SJCRH30 (cell line): ENCODE data around the gene ZNF787. TPM values are rescaled to one million over a fixed set of nuclear protein-coding genes. Genes with fewer than 3 reads are reported as not detected.
A peak's percentile ranks its signal among the peaks of the same experiment; 100 is the strongest.
"Not testable (repeated sequence)": the region's sequence is repeated elsewhere in the genome, so short reads cannot be mapped to it uniquely, and the experiment has no call there.

Source experiments
- DNase-seq, 2 experiments: peaks; one replicate each; pipeline ENCODE4 v3.0.0-alpha.2; 2015 to 2020
- H3K27ac ChIP-seq: fragments of 250-450 bp; sonication (Bioruptor Pico); 2 replicates; pipeline ENCODE4 v1.5.1; 2020; ENCODE audit warnings: mild to moderate bottlenecking, moderate library complexity
- H3K27me3 ChIP-seq: fragments of 250-450 bp; sonication (Bioruptor Pico); 2 replicates; pipeline ENCODE4 v1.5.1; 2020; ENCODE audit warnings: mild to moderate bottlenecking, moderate library complexity
- H3K36me3 ChIP-seq: fragments of 250-450 bp; sonication (Bioruptor Pico); 2 replicates; pipeline ENCODE4 v1.5.1; 2020; ENCODE audit warnings: mild to moderate bottlenecking, moderate library complexity
- H3K4me1 ChIP-seq: fragments of 250-450 bp; sonication (Bioruptor Pico); 2 replicates; pipeline ENCODE4 v1.5.1; 2020; ENCODE audit warnings: mild to moderate bottlenecking, moderate library complexity
- H3K4me3 ChIP-seq: fragments of 250-450 bp; sonication (Bioruptor Pico); 2 replicates; pipeline ENCODE4 v1.5.1; 2020; ENCODE audit warnings: mild to moderate bottlenecking, moderate library complexity
- H3K9me3 ChIP-seq: fragments of 250-450 bp; sonication (Bioruptor Pico); replicated peaks from 2 replicates; pipeline ENCODE4 v1.5.1; 2020; ENCODE audit warnings: mild to moderate bottlenecking, moderate library complexity
- total RNA-seq: library from RNA; depleted of rRNA; stranded (reverse); fragments of >200 nt; shearing (Covaris generic); gene quantifications from 2 replicates; pipeline ENCODE4 v1.2.3, GENCODE V29; 2014

ZNF787 gene
- total RNA-seq, 1 experiment from 2014 or later, result 24.8 TPM

DNA sequence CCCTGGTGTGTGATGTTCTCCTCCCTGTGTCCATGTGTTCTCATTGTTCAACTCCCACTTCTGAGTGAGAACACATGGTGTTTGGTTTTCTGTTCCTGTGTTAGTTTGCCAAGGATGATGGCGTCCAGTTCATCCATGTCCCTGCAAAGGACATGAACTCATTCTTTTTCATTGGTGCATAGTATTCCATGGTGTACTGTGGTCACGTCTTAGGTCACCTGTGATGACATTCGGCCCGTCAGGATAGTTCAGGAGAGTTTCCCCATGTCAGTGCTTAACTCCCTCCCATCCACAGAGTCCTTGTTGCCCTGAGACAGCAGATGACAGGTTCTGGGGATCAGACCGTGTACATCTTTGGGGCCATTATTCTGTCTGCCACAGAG lies 28.6 kb upstream of the ZNF787 start:
- no peaks in the 10 kb centered on the region for H3K27me3 ChIP-seq
- H3K4me3 ChIP-seq, result no peak overlapping the region
- no peaks in the 10 kb centered on the region for H3K9me3 ChIP-seq
- peaks cover 7% of the 10 kb centered on the region; the same call in 1 of the 2 replicates for H3K36me3 ChIP-seq
- H3K27ac ChIP-seq, result no peak overlapping the region
- DNase-seq, result no peak
- no peaks in the 10 kb centered on the region for H3K4me1 ChIP-seq

DNA sequence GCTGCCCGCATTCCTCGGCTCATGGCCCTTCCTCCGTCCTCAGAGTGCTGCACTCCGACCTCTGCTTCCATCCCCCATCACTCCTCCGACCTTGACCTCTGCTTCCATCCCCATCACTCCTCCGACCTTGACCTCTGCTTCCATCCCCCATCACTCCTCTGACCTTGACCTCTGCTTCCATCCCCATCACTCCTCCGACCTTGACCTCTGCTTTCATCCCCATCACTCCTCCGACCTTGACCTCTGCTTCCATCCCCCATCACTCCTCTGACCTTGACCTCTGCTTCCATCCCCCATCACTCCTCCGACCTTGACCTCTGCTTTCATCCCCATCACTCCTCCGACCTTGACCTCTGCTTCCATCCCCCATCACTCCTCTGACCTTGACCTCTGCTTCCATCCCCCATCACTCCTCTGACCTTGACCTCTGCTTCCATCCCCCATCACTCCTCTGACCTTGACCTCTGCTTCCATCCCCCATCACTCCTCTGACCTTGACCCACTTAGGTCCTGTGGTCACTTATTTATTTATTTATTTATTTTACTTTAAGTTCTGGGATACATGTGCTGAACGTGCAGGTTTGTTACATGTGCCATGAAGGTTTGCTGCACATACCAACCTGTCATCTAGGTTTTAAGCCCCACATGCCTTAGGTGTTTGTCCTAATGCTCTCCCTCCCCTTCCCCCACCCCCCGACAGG lies 28.0 kb upstream of the ZNF787 start:
- H3K4me1 ChIP-seq, H3K27me3 ChIP-seq, H3K36me3 ChIP-seq, DNase-seq, H3K9me3 ChIP-seq, H3K4me3 ChIP-seq, H3K27ac ChIP-seq: not testable (repeated sequence)

DNA sequence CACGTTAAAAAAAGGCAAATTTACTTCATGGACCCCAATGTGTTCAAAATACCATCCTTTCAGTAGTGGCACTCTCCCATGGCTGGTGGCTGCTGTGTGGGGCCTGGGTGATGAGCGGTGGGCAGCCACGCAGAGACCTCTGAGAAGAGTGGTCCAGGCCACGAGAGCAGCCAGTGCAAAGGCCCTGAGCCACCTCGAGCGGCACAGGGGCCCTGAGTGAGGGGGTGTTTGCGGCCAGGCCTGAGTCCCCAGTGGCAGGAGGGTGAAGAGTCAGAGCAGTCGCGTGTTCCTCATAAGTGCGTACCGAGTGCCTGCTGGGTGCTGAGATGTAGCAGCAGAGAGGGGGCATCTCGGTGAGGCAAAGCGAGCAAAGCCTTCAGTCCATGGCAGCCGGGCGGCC lies 27.0 kb upstream of the ZNF787 start:
- no peak for DNase-seq
- H3K9me3 ChIP-seq, result no peaks in the 10 kb centered on the region
- no peak overlapping the region for H3K4me3 ChIP-seq

GRCh38 chr19:56147307-56147706 lies 26.2 kb upstream of the ZNF787 start:
- no peak overlapping the region for H3K4me3 ChIP-seq
- peaks cover 7% of the 10 kb centered on the region; the same call in 1 of the 2 replicates for H3K36me3 ChIP-seq
- no peaks in the 10 kb centered on the region for H3K9me3 ChIP-seq
- DNase-seq, result no peak
- H3K27ac ChIP-seq, result no peak overlapping the region
- H3K27me3 ChIP-seq, result no peaks in the 10 kb centered on the region
- H3K4me1 ChIP-seq, result no peaks in the 10 kb centered on the region

More for the DNA sequence above, 27.0 kb upstream of the ZNF787 start:
- peaks cover 7% of the 10 kb centered on the region; the same call in 1 of the 2 replicates for H3K36me3 ChIP-seq
- H3K27me3 ChIP-seq, result no peaks in the 10 kb centered on the region
- H3K4me1 ChIP-seq, result no peaks in the 10 kb centered on the region
- H3K27ac ChIP-seq, result no peak overlapping the region

DNA sequence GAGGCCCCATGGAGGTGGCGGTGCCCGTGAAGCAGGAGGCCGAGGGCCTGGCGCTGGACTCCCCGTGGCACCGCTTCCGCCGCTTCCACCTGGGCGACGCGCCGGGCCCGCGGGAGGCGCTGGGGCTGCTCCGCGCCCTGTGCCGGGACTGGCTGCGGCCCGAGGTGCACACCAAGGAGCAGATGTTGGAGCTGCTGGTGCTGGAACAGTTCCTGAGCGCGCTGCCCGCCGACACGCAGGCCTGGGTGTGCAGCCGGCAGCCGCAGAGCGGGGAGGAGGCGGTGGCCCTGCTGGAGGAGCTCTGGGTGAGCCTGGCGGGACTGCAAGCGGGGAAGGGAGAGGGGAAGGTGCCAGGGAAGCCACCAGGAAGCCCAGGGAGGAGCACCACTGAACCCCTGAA lies 25.8 kb upstream of the ZNF787 start:
- H3K27ac ChIP-seq, result no peak overlapping the region
- no peaks in the 10 kb centered on the region for H3K27me3 ChIP-seq
- DNase-seq, result no peak
- no peaks in the 10 kb centered on the region for H3K4me1 ChIP-seq
- H3K4me3 ChIP-seq, result no peak overlapping the region
- H3K36me3 ChIP-seq, result peaks cover 7% of the 10 kb centered on the region; the same call in 1 of the 2 replicates
- H3K9me3 ChIP-seq, result no peaks in the 10 kb centered on the region

DNA sequence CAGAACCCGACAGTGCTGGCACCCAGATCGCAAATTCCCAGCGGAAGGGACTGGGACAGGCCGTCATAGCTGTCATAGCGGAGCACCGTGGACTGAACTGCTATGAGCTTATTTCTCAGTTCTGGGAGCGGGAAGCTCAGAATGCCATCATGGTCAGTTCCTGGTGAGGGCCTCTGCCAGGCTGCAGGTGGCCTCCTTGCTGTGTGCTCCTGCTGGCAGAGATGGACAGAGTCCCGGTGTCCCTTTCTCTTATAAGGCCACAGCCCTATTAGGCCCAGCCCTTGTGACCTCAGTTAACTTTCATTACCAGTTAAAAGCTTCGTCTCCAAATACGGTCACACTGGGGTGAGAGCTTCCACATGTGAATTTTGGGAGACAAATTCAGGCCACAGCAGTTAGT lies 24.6 kb upstream of the ZNF787 start:
- no peaks in the 10 kb centered on the region for H3K4me1 ChIP-seq
- H3K9me3 ChIP-seq, result no peaks in the 10 kb centered on the region
- no peak for DNase-seq
- H3K27me3 ChIP-seq, result no peaks in the 10 kb centered on the region
- no peak overlapping the region for H3K27ac ChIP-seq
- H3K4me3 ChIP-seq, result no peak overlapping the region
- peaks cover 7% of the 10 kb centered on the region; the same call in 1 of the 2 replicates for H3K36me3 ChIP-seq

GRCh38 chr19:56144831-56145230 lies 23.7 kb upstream of the ZNF787 start:
- Histone ChIP-seq H3K9me3 (no peaks in the 10 kb centered on the region), H3K4me1 (no peaks in the 10 kb centered on the region), H3K4me3 (no peak overlapping the region), H3K36me3 (peaks cover 7% of the 10 kb centered on the region; the same call in 1 of the 2 replicates), H3K27ac (no peak overlapping the region), H3K27me3 (no peaks in the 10 kb centered on the region)
- no peak for DNase-seq

DNA sequence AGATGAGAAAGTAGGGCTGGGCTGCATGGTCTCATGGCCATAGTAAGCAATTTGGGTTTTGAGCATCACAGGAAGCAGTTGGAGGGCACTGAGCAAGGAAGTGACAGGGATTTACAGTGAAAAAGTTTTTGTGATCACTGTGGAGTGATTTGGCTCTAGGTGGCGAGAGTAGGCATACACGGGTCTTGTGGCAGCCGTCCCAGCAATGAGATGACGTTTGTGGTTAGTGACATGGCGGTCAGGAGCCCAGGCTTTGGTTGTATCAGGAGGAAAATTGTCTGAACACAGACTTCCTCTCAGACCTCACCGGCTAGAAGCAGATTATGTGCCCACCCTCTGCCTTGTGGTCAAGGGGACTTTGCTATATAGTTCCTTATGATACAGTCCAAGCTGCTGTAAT lies 23.3 kb upstream of the ZNF787 start:
- peaks cover 7% of the 10 kb centered on the region; the same call in 1 of the 2 replicates for H3K36me3 ChIP-seq
- no peak for DNase-seq

GRCh38 chr19:56142897-56143434 lies 21.9 kb upstream of the ZNF787 start:
- Histone ChIP-seq H3K27ac (no peak overlapping the region), H3K4me3 (no peak overlapping the region), H3K4me1 (no peaks in the 10 kb centered on the region), H3K27me3 (no peaks in the 10 kb centered on the region), H3K9me3 (no peaks in the 10 kb centered on the region), H3K36me3 (peaks cover 6% of the 10 kb centered on the region; the same call in 1 of the 2 replicates)
- DNase-seq, result no peak

More for the DNA sequence above, 23.3 kb upstream of the ZNF787 start:
- Histone ChIP-seq H3K4me3 (no peak overlapping the region), H3K27me3 (no peaks in the 10 kb centered on the region), H3K9me3 (no peaks in the 10 kb centered on the region), H3K4me1 (no peaks in the 10 kb centered on the region), H3K27ac (no peak overlapping the region)

DNA sequence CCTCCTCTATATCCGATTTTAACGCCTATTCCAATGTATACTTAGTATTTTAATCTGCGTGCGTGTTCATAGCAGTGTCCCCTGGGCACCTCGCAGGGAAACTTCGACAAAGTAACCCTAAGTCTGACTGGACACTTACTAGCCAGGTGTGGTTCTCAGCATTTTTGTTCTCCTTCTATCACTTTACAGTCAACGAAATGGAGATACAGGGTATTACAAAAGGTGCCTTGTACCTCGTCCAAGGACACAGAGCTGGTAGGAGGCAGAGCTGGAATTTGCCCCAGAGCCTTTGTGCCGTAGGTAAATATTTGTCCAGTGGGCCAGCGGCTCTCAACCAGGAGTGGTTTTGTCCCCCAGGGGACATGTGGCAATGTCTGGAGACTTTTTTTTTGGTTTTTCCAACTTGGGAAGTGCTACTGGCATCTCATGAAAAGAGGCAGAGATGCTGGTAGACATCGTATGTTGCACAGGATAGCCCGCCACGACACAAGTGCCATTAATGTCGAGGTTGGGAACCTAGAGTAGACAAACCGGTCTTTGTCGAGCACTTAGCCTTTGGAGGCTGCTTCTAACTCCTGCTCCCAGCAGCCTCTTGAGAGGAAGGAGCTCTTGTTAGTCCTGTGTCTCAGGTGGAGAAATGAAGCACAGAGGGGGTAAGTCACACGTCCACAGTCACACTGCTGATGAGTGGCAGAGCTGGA lies 21.1 kb upstream of the ZNF787 start:
- no peak for DNase-seq
- no peak overlapping the region; the same call in 1 of the 2 replicates for H3K4me3 ChIP-seq
- 0 out of 2 replicates have a peak, but pooled peaks cover 4% of the 10 kb centered on the region for H3K36me3 ChIP-seq
- no peak overlapping the region for H3K27ac ChIP-seq
- H3K4me1 ChIP-seq, result no peaks in the 10 kb centered on the region
- no peaks in the 10 kb centered on the region for H3K27me3 ChIP-seq
- no peaks in the 10 kb centered on the region for H3K9me3 ChIP-seq

DNA sequence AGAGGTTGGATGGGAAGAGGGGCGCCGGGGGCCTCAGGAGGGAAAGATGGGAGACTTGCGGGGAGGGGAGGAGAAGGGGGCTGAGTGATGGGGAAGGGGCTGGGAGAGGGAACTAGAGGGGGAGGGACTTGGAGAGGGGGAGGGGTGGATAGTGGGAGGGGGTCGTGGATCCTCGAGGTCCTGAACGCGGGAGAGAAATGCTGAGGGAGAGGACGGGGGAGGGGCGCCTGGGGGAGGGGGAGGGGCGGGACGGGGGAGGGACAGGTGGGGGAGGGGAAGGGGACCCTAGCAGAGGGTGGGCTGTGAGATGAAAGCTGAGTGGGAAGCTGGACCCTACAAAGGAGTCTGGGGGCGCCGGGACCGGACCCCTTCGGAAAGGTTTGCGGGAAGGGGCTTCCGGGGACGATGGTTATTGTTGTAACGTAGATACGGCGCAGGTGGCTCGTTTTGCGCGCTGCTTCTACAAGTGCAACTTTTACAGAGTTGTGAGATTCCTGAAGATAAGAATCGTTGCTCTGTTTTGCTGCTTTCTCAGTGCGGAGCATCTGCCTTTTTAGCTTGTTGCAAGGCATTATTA lies 20.4 kb upstream of the ZNF787 start:
- Histone ChIP-seq H3K4me1 (no peaks in the 10 kb centered on the region), H3K4me3 (peak overlapping the region; percentile 56), H3K27ac (no peak overlapping the region), H3K27me3 (no peaks in the 10 kb centered on the region), H3K36me3 (0 out of 2 replicates have a peak, but pooled peaks cover 3% of the 10 kb centered on the region), H3K9me3 (no peaks in the 10 kb centered on the region)
- DNase-seq, result no peak

DNA sequence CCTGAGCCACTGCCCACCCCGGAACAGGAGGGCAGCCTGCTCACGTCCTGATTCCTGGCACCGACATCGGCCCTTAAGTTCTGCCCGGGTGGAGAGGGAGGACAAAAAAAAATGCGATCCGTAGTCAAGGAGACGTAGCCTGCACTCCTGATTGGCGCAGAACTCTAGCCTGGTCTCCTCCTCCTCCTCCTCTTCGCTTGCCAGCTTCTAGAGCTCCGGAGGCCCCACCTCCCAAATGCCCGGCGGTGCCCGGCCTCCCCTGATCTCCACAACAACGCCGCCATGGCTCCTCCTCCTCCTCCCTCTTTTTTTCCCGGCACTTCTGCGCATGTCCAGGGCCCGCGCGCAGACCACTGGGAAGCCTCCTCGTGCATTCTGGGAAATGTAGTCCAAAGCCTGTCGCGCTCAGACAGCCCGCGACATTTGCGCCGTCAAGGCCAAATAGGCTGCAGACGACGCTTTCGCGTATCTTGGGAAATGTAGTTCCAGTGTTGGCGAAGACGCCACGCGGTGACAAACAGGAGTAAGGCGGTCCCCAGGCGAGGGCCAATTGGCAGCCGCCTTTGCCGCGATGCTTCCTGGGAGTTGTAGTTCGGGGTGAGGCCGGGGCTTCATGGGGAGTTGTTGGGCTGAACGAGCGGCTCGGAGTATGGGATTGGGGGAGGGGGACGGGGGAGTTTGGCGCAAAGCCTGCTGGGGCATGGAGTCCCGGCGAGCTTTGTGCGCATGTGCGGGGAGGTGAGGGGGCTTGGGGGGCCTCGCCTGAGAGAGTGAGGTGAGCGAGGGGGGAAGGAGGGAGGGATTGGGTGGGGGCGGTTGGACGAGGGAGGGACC lies 19.7 kb upstream of the ZNF787 start, which contains the start of gene ZNF444:
Gene ZNF444, plus strand, starts transcription at position 705 of the 834 bp plus-strand sequence. CDS start 5,625 bp downstream, outside the sequence.
- DNase-seq, result peak; percentile 99
- Histone ChIP-seq H3K36me3 (no peaks in the 10 kb centered on the region), H3K9me3 (no peaks in the 10 kb centered on the region), H3K27me3 (no peaks in the 10 kb centered on the region), H3K4me3 (peak within 1 kb of the TSS; percentile 56), H3K4me1 (no peaks in the 10 kb centered on the region), H3K27ac (peak within 1 kb of the TSS; percentile 80)

GRCh38 chr19:56139847-56140582 lies 18.9 kb upstream of the ZNF787 start:
- peak in 1 of 2 experiments; percentile 17 for DNase-seq

More at GRCh38 chr19:56139847-56140582, 18.9 kb upstream of the ZNF787 start:
- Histone ChIP-seq H3K27ac (peak overlapping the region; percentile 80), H3K27me3 (no peaks in the 10 kb centered on the region), H3K4me3 (peak overlapping the region; percentile 56), H3K4me1 (no peaks in the 10 kb centered on the region), H3K36me3 (no peaks in the 10 kb centered on the region), H3K9me3 (no peaks in the 10 kb centered on the region)
